OCI-LY1 (cell line): ENCODE results near the gene MUTYH.

Experiments used
- CTCF ChIP-seq: fragments of 200-600 bp; sonication (generic), shearing (Covaris generic); IDR thresholded peaks from 2 replicates; pipeline ENCODE4 v1.5.1; 2017; ENCODE audit warnings: mild to moderate bottlenecking, antibody characterized with exemption, low read length, moderate library complexity, mixed read lengths
- EZH2 ChIP-seq: fragments of 200-600 bp; sonication (generic), shearing (Covaris generic); IDR thresholded peaks from 2 replicates; pipeline ENCODE4 v1.8.0; 2017; ENCODE audit warnings: borderline replicate concordance, mixed run types, mild to moderate bottlenecking, antibody characterized with exemption, low read length, moderate library complexity, mixed read lengths

- TF ChIP-seq CTCF (no peak), EZH2 (no peak)
Observed at GRCh38 chr1:45329445-45329844, 10.8 kb downstream of the MUTYH start.
